ENCODE measurements around the gene ESR1. TPM values are rescaled to one million over a fixed set of nuclear protein-coding genes. Genes with fewer than 3 reads are reported as not detected.

ESR1 gene
- total RNA-seq, 1 donor from 2014 or later, result not detected

DNA sequence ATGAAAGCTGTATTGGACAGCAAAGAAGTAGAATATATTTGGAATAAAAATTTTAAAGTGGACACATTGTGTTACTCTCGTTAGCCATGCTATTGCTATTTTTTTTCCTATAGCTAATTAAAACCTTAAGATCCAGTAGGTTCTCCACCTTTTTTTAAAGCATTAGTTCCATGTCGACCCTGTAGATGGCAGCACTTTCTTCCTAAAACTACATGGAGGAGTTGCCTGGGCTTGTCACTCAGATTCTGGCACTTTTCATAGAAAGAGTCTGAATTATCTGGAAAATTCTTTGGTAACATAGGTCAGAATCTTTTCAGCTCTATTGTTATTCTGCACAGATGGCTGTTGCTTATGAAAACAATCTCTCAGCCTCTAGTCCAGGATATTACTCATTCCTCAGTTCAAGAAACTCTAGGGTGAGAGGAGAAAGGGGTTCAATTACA lies 42.0 kb upstream of the ESR1 start:
- Histone ChIP-seq H3K4me2 (no peak overlapping the region), H3F3A (ENCODE audit: low read depth) (peaks cover 13% of the 10 kb centered on the region), H4K20me1 (ENCODE audit: low read depth) (no peaks in the 10 kb centered on the region), H3K9me3 (ENCODE audit: low read depth) (no peaks in the 10 kb centered on the region), H3K79me2 (ENCODE audit: low read depth) (no peaks in the 10 kb centered on the region), H3K9ac (no peak overlapping the region), H3K27me3 (no peaks in the 10 kb centered on the region), H3K36me3 (no peaks in the 10 kb centered on the region), H3K27ac (no peak overlapping the region), H3K4me3 (no peak overlapping the region), H2AFZ (replicated peaks) (peak overlapping the region; percentile 15), H3K4me1 (peaks cover 3% of the 10 kb centered on the region)
- Mint-ChIP-seq H3K36me3 (no peaks in the 10 kb centered on the region), H3K4me1 (peaks cover 7% of the 10 kb centered on the region), H3K9me3 (no peaks in the 10 kb centered on the region), H3K4me3 (no peak overlapping the region), H3K27me3 (ENCODE audit: insufficient read depth, low read depth) (peaks cover 2% of the 10 kb centered on the region), H3K27ac (no peak overlapping the region)
- TF ChIP-seq EZH2phosphoT487 (IDR thresholded peaks at IDR 0.05) (no peak), CTCF (IDR thresholded peaks at IDR 0.05) (peak; percentile 82)
- peak; percentile 66 for DNase-seq (ENCODE audit: low spot score)

DNA sequence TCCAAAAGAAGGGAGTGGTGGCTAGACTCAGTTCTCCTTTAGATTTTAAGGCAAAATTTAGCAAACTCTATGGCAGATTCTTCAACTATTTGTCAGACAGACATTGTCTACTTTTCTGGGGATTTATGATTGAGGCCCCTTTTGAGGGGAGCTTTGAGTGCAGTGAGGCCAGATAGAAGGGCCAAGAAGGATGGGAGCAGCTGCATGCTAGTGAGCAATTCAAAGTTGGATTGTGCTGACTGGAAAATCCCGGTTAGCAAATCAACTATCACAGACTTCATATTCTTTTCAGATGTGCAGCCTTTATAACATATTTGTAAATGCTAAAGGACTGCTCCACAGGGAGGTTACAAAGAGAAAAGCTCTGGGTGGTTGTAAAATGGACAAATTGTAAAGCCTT lies 35.0 kb upstream of the ESR1 start:
- Histone ChIP-seq H3K4me1 (no peaks in the 10 kb centered on the region), H3K9me3 (ENCODE audit: low read depth) (no peaks in the 10 kb centered on the region), H3K27me3 (no peaks in the 10 kb centered on the region), H3F3A (ENCODE audit: low read depth) (no peaks in the 10 kb centered on the region), H3K4me2 (no peak overlapping the region), H3K4me3 (no peak overlapping the region), H4K20me1 (ENCODE audit: low read depth) (no peaks in the 10 kb centered on the region), H2AFZ (replicated peaks) (no peak overlapping the region), H3K36me3 (no peaks in the 10 kb centered on the region), H3K27ac (no peak overlapping the region), H3K79me2 (ENCODE audit: low read depth) (no peaks in the 10 kb centered on the region), H3K9ac (no peak overlapping the region)
- TF ChIP-seq EZH2 (IDR thresholded peaks at IDR 0.05) (no peak), EZH2phosphoT487 (IDR thresholded peaks at IDR 0.05) (no peak), CTCF (IDR thresholded peaks at IDR 0.05) (no peak)
- H3K4me3 Mint-ChIP-seq, result no peak overlapping the region
- peaks cover 2% of the 10 kb centered on the region for H3K27me3 Mint-ChIP-seq (ENCODE audit: insufficient read depth, low read depth)
- no peak for DNase-seq (ENCODE audit: low spot score)
- no peak overlapping the region for H3K27ac Mint-ChIP-seq
- no peaks in the 10 kb centered on the region for H3K4me1 Mint-ChIP-seq
- no peaks in the 10 kb centered on the region for H3K36me3 Mint-ChIP-seq
- H3K9me3 Mint-ChIP-seq, result no peaks in the 10 kb centered on the region

DNA sequence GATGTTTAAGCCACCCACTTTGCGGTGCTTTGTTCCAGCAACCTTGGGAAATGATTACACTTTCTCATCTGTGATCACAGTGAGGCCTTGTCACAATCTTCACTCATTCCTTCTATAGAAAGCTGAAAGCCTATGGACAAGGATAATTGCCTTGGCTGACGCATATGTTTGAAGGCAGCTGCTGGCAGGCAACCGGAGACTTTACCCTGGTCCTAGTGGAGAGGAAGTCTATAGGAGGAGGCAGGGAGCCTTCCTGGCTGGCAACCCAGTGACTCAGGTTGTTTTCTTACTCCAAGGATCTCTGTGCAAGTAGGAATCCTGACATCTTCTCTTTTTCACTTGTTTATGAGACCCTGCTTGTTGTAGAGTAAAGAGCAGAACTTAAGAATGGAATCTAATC lies 34.1 kb upstream of the ESR1 start:
- Mint-ChIP-seq H3K9me3 (no peaks in the 10 kb centered on the region), H3K4me1 (no peaks in the 10 kb centered on the region), H3K27ac (no peak overlapping the region), H3K36me3 (no peaks in the 10 kb centered on the region), H3K27me3 (ENCODE audit: insufficient read depth, low read depth) (peaks cover 2% of the 10 kb centered on the region), H3K4me3 (no peak overlapping the region)
- Histone ChIP-seq H3K4me2 (no peak overlapping the region), H3F3A (ENCODE audit: low read depth) (no peaks in the 10 kb centered on the region), H3K4me3 (no peak overlapping the region), H3K9me3 (ENCODE audit: low read depth) (no peaks in the 10 kb centered on the region), H3K4me1 (no peaks in the 10 kb centered on the region), H3K36me3 (no peaks in the 10 kb centered on the region), H3K9ac (no peak overlapping the region), H3K79me2 (ENCODE audit: low read depth) (no peaks in the 10 kb centered on the region), H3K27ac (no peak overlapping the region), H2AFZ (replicated peaks) (no peak overlapping the region), H3K27me3 (no peaks in the 10 kb centered on the region), H4K20me1 (ENCODE audit: low read depth) (no peaks in the 10 kb centered on the region)
- DNase-seq (ENCODE audit: low spot score), result no peak
- TF ChIP-seq CTCF (IDR thresholded peaks at IDR 0.05), result no peak
- TF ChIP-seq EZH2 (IDR thresholded peaks at IDR 0.05), result no peak
- TF ChIP-seq EZH2phosphoT487 (IDR thresholded peaks at IDR 0.05), result no peak
